ENCODE data around the gene CADM1. TPM values are rescaled to one million over a fixed set of nuclear protein-coding genes. Genes with fewer than 3 reads are reported as not detected.

The CADM1 gene
- total RNA-seq, 6 experiments from 2014 or later, result 21.1 to 56.7 (median 30.6) TPM

DNA sequence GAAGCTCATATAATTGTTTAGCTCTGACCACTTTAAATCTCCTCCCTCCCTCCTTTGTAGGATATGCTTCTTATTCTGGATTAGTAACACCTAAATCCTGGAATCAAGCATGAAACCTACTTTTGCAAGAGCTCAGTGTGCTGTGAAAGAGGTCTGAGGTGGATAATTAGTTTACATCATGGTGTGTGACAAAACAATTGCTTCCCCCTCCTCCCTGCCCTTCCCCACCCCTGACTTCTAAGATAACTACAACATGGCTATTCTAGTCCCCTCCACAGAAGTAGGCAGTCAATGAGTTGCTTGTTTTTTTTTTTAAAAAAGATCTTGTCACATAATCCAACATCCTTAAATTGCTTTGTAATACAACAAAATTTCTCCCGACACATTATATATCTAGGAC, 314.0 kb downstream of the CADM1 start:
- intact Hi-C loops (cut with DNase I), result no loop called here
- no peak for DNase-seq

DNA sequence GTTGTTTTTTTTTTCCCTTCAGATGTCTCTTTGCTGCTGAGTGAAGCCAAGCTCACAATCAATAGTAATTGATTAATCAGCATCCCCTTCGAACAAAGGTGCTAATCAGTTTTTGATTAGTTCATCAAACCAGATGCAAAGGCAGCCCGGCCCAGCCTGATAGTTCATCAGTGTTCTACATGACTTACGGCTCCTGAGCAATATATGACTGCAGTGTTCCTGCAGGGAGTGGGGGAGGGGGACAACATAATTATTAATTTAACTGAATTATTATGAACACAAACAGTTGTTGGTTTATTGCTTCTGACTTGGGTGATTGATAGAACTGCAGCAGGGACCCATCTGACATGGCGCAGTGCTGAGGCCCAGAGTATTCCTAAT, 315.3 kb downstream of the CADM1 start:
- ATAC-seq (no peak), DNase-seq (no peak)
- no peak overlapping the region for H3K4me3 ChIP-seq
- 88% methylated on average over 3 of the region's 4 CpGs for WGBS (ENCODE audit: insufficient coverage, low coverage, low lambda C conversion rate, missing lambda C conversion rate)
- no peaks in the 10 kb centered on the region for H3K4me1 ChIP-seq
- TF ChIP-seq POLR2A (IDR thresholded peaks at IDR 0.05), result no peak
- TF ChIP-seq, protein P1, sequence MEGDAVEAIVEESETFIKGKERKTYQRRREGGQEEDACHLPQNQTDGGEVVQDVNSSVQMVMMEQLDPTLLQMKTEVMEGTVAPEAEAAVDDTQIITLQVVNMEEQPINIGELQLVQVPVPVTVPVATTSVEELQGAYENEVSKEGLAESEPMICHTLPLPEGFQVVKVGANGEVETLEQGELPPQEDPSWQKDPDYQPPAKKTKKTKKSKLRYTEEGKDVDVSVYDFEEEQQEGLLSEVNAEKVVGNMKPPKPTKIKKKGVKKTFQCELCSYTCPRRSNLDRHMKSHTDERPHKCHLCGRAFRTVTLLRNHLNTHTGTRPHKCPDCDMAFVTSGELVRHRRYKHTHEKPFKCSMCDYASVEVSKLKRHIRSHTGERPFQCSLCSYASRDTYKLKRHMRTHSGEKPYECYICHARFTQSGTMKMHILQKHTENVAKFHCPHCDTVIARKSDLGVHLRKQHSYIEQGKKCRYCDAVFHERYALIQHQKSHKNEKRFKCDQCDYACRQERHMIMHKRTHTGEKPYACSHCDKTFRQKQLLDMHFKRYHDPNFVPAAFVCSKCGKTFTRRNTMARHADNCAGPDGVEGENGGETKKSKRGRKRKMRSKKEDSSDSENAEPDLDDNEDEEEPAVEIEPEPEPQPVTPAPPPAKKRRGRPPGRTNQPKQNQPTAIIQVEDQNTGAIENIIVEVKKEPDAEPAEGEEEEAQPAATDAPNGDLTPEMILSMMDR (IDR thresholded peaks at IDR 0.05), result no peak
- no peaks in the 10 kb centered on the region for H3K27me3 ChIP-seq
- H3K9me3 ChIP-seq, result no peaks in the 10 kb centered on the region
- intact Hi-C loops (cut with DNase I), result no loop called here
- no peak overlapping the region for H3K27ac ChIP-seq
- no peaks in the 10 kb centered on the region for H3K36me3 ChIP-seq

More for the DNA sequence above, 314.0 kb downstream of the CADM1 start:
- 100% methylated on average over 1 of the region's 1 CpG for WGBS (ENCODE audit: insufficient coverage, low coverage, low lambda C conversion rate, missing lambda C conversion rate)
- no peak for TF ChIP-seq POLR2A (IDR thresholded peaks at IDR 0.05)
- TF ChIP-seq, protein P1 (IDR thresholded peaks at IDR 0.05), result no peak
- H3K27ac ChIP-seq, result no peak overlapping the region
- ATAC-seq, result no peak
- no peaks in the 10 kb centered on the region for H3K36me3 ChIP-seq
- no peak overlapping the region for H3K4me3 ChIP-seq
- no peaks in the 10 kb centered on the region for H3K27me3 ChIP-seq
- no peaks in the 10 kb centered on the region for H3K4me1 ChIP-seq
- no peaks in the 10 kb centered on the region for H3K9me3 ChIP-seq

DNA sequence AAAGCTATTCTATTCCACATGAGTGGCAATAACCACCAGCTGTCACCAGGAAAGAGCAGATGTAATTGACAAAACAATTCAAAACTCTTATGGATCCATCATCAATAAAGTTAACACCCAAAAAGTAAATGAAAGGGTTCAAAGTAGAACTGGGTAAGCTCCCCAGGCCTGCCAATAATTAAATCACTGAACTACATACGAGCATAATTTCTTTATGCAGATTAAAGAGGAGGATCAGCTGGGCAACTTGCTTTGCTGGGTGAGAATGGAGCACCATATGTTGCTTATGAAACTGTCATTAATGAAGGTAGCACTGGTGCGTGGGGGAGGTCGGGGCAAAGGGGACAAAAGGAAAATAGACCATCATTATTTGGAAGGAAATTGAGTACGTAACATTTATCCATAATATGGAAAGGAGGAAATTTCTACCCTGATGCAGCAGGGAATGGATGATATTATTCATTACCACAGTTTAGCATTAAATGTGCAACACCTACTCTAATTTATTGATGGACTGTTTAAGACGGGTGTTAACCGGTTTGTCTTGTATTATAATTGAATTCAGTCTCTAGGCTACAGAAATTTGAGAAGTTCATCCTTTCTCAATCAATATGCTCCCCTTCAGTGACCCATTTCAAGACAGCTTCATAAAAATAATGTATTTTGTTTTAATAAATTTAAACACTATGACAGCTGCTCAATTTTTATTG, 315.9 kb downstream of the CADM1 start:
- ATAC-seq (no peak), DNase-seq (no peak)
- no peak for TF ChIP-seq POLR2A (IDR thresholded peaks at IDR 0.05)
- TF ChIP-seq, protein P1 (IDR thresholded peaks at IDR 0.05), result no peak
- Histone ChIP-seq H3K9me3 (no peaks in the 10 kb centered on the region), H3K4me1 (no peaks in the 10 kb centered on the region), H3K27me3 (no peaks in the 10 kb centered on the region), H3K27ac (no peak overlapping the region), H3K4me3 (no peak overlapping the region), H3K36me3 (no peaks in the 10 kb centered on the region)
- intact Hi-C loops (cut with DNase I), result no loop called here
- WGBS (ENCODE audit: insufficient coverage, low coverage, low lambda C conversion rate, missing lambda C conversion rate), result 92% methylated on average over 6 of the region's 6 CpGs

DNA sequence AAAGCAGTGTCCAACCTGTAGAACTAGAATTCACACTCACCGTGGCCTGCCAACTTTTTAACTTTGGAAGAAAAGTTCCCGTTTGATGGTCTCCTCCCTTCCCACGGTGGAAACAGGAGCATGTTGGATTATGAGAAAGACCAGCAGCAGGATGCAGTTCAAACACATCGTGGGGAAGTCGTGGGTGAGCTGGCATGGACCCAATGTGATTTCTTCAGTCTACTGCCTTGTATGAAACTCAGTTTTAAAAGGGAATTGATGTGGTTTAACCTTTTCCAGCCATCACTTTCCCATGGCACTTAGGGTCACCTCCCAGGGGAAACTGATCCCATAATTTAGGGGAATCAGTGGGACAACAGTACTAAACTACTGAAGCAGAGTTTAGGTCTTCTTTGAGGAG, 318.3 kb downstream of the CADM1 start:
- Histone ChIP-seq H3K36me3 (no peaks in the 10 kb centered on the region), H3K9me3 (no peaks in the 10 kb centered on the region), H3K4me3 (no peak overlapping the region), H3K27me3 (no peaks in the 10 kb centered on the region), H3K27ac (no peak overlapping the region), H3K4me1 (peaks cover 0 to 16% (median 0%) of the 10 kb centered on the region in 4 donors)
- intact Hi-C loops (cut with DNase I), result no loop called here
- ATAC-seq (no peak), DNase-seq (no peak)
- TF ChIP-seq POLR2A (IDR thresholded peaks at IDR 0.05), result no peak
- TF ChIP-seq, protein P1 (IDR thresholded peaks at IDR 0.05), result no peak
- 57% methylated on average over 5 of the region's 5 CpGs for WGBS (ENCODE audit: insufficient coverage, low coverage, low lambda C conversion rate, missing lambda C conversion rate)

Measured in right lobe of liver (tissue), 6 donors.